CD14-positive monocyte (primary cell): ENCODE data around the gene SEMA3F. TPM values are rescaled to one million over a fixed set of nuclear protein-coding genes. Genes with fewer than 3 reads are reported as not detected.

ENCODE experiments used
- DNase-seq, 3 donors: peaks; one replicate each; pipeline ENCODE4 v3.0.0-alpha.2; 2011 to 2022
- H2AFZ ChIP-seq: 2 replicates; pipeline ENCODE4 v1.6.0; 2012; ENCODE audit warnings: mild to moderate bottlenecking, low read depth, low read length, inconsistent platforms; ENCODE audit not compliant: insufficient read depth, poor library complexity, severe bottlenecking
- H3K27ac ChIP-seq, 2 donors: 1 replicate in 1 of 2; 2 replicates in 1 of 2; pipeline ENCODE4 v1.5.1; 2012 to 2013; ENCODE audit warnings: low read length in 2 of 2, control low read depth in 1 of 2, inconsistent platforms in 1 of 2, low read depth in 1 of 2, mild to moderate bottlenecking in 1 of 2
- H3K27me3 ChIP-seq, 2 donors: one replicate each; pipeline versions ENCODE4 v1.6.0 to v1.6.1; 2011 to 2013; ENCODE audit warnings: low read length in 2 of 2; ENCODE audit not compliant: control insufficient read depth in 2 of 2, insufficient read depth in 2 of 2
- H3K36me3 ChIP-seq, 2 donors: replicated peaks in 1 of 2; 1 replicate in 1 of 2; 2 replicates in 1 of 2; pipeline versions ENCODE4 v1.5.1 to v1.6.1; 2012 to 2013; ENCODE audit warnings: low read length in 2 of 2, control low read depth in 1 of 2, inconsistent platforms in 1 of 2, mild to moderate bottlenecking in 1 of 2; ENCODE audit not compliant: insufficient read depth in 2 of 2, control insufficient read depth in 1 of 2
- H3K4me1 ChIP-seq, 2 donors: 1 replicate in 1 of 2; 2 replicates in 1 of 2; pipeline versions ENCODE4 v1.5.1 to v1.6.1; 2012 to 2013; ENCODE audit warnings: low read length in 2 of 2, control low read depth in 1 of 2, inconsistent platforms in 1 of 2, mild to moderate bottlenecking in 1 of 2, moderate library complexity in 1 of 2; ENCODE audit not compliant: insufficient read depth in 2 of 2, control insufficient read depth in 1 of 2
- H3K4me2 ChIP-seq: replicated peaks from 2 replicates; pipeline ENCODE3; 2012; ENCODE audit warnings: low read length, moderate library complexity, mild to moderate bottlenecking; ENCODE audit not compliant: poor library complexity, severe bottlenecking; ENCODE audit errors: extremely low read depth
- H3K4me3 ChIP-seq, 3 experiments: fragments of 200-600 bp in 1 of 3; sonication (generic) in 1 of 3; replicated peaks in 1 of 3; 1 replicate in 2 of 3; 2 replicates in 1 of 3; pipeline ENCODE4 v1.5.1; 2011 to 2013; ENCODE audit warnings: low read length in 3 of 3, mild to moderate bottlenecking in 3 of 3, control low read depth in 2 of 3, low read depth in 2 of 3, inconsistent platforms in 1 of 3, moderate library complexity in 1 of 3
- H3K79me2 ChIP-seq: 2 replicates; pipeline ENCODE4 v1.6.0; 2012; ENCODE audit warnings: mild to moderate bottlenecking, control low read depth, inconsistent platforms, low read length, moderate library complexity; ENCODE audit not compliant: insufficient read depth
- H3K9ac ChIP-seq: 2 replicates; pipeline ENCODE4 v1.6.0; 2017; ENCODE audit warnings: low read length, mild to moderate bottlenecking; ENCODE audit not compliant: insufficient read depth, poor library complexity, severe bottlenecking
- H3K9me3 ChIP-seq, 2 donors: replicated peaks in 1 of 2; 1 replicate in 1 of 2; 2 replicates in 1 of 2; pipeline versions ENCODE4 v1.5.1 to v1.6.1; 2012 to 2013; ENCODE audit warnings: low read length in 2 of 2, control low read depth in 1 of 2; ENCODE audit not compliant: control insufficient read depth in 1 of 2, insufficient read depth in 1 of 2
- H4K20me1 ChIP-seq: 2 replicates; pipeline ENCODE4 v1.6.0; 2012; ENCODE audit warnings: mild to moderate bottlenecking, low read length, control low read depth, moderate library complexity; ENCODE audit not compliant: insufficient read depth
- H3K27ac Mint-ChIP-seq, 7 donors: one replicate each; pipeline ENCODE4 v1.8.0; 2020; ENCODE audit warnings: mild to moderate bottlenecking in 7 of 7, mixed read lengths in 7 of 7, moderate library complexity in 6 of 7, inconsistent platforms in 2 of 7
- H3K27me3 Mint-ChIP-seq, 3 donors: one replicate each; pipeline ENCODE4 v1.8.0; 2021 to 2022; ENCODE audit warnings: low read depth in 3 of 3, mild to moderate bottlenecking in 3 of 3, mixed read lengths in 3 of 3, moderate library complexity in 3 of 3, inconsistent platforms in 1 of 3
- H3K36me3 Mint-ChIP-seq, 2 donors: one replicate each; pipeline ENCODE4 v1.8.0; 2020; ENCODE audit warnings: mixed read lengths in 2 of 2, inconsistent platforms in 1 of 2, mild to moderate bottlenecking in 1 of 2
- H3K4me1 Mint-ChIP-seq: one replicate; pipeline ENCODE4 v1.8.0; 2020; ENCODE audit warnings: mild to moderate bottlenecking, mixed read lengths
- H3K4me3 Mint-ChIP-seq, 2 donors: one replicate each; pipeline ENCODE4 v1.8.0; 2020; ENCODE audit warnings: mild to moderate bottlenecking in 2 of 2, mixed read lengths in 2 of 2, moderate library complexity in 1 of 2
- H3K9me3 Mint-ChIP-seq, 7 donors: one replicate each; pipeline ENCODE4 v1.8.0; 2020 to 2022; ENCODE audit warnings: mixed read lengths in 7 of 7, mild to moderate bottlenecking in 6 of 7, moderate library complexity in 6 of 7, inconsistent platforms in 2 of 7
- CTCF ChIP-seq: fragments of 200-600 bp; IDR thresholded peaks from one replicate; pipeline ENCODE4 v1.8.0; 2022; ENCODE audit warnings: antibody characterized with exemption, mild to moderate bottlenecking
- WGBS: methylation state at CpG from one replicate; pipeline ENCODE4 v1.1.5; 2013; ENCODE audit warnings: missing lambda C conversion rate; ENCODE audit not compliant: insufficient coverage; 5-methylcytosine and 5-hydroxymethylcytosine counted together
- intact Hi-C, 2 donors: fragments of 100-400 bp; cut with micrococcal nuclease; formaldehyde crosslinking; loops; one replicate each; pipeline versions ENCODE4 v1.15.0 to v1.15.1; 2023
- polyA plus RNA-seq, 3 donors: library from polyadenylated mRNA; depleted of rRNA in 1 of 3; unstranded in 2 of 3; stranded (reverse) in 1 of 3; fragments of 300-500 nt in 2 of 3; fragments of >200 nt in 1 of 3; fragmentation: Illumina TruSeq in 2 of 3; gene quantifications; 1 replicate in 2 of 3; 2 replicates in 1 of 3; pipeline ENCODE4 v1.2.3, GENCODE V29; 2012 to 2021

Gene SEMA3F
- polyA plus RNA-seq, 3 donors: 0.01 TPM; not detected in 2

GRCh38 chr3:50134367-50134766 lies 20.8 kb upstream of the SEMA3F start:
- H3K9me3 Mint-ChIP-seq: peaks cover 0 to 2% (median 0%) of the 10 kb centered on the region in 7 donors
- no peaks in the 10 kb centered on the region for H3K36me3 Mint-ChIP-seq
- peaks cover 9 to 25% (median 14%) of the 10 kb centered on the region in 3 donors for H3K27me3 Mint-ChIP-seq
- H3K4me3 Mint-ChIP-seq: no peak overlapping the region
- no peaks in the 10 kb centered on the region for H3K27me3 ChIP-seq
- no peak overlapping the region for H3K27ac ChIP-seq
- intact Hi-C loops: no loop called here
- H2AFZ ChIP-seq: no peak overlapping the region
- H3K27ac Mint-ChIP-seq: peak overlapping the region in 1 of 7 donors; percentile 33
- TF ChIP-seq CTCF: no peak
- no CpG with 5 or more reads among the region's 2 CpGs for WGBS
- H3K9ac ChIP-seq: no peak overlapping the region
- no peaks in the 10 kb centered on the region for H3K36me3 ChIP-seq
- peaks cover 12 to 14% of the 10 kb centered on the region in 2 donors for H3K4me1 ChIP-seq
- no peak overlapping the region for H3K4me2 ChIP-seq
- no peak for DNase-seq
- H3K4me3 ChIP-seq: no peak overlapping the region
- no peaks in the 10 kb centered on the region for H3K9me3 ChIP-seq
- peaks cover 12% of the 10 kb centered on the region for H3K4me1 Mint-ChIP-seq
- no peaks in the 10 kb centered on the region for H3K79me2 ChIP-seq
- H4K20me1 ChIP-seq: no peaks in the 10 kb centered on the region

- H3K4me1 Mint-ChIP-seq: peaks cover 12% of the 10 kb centered on the region
- 96% methylated on average over 4 of the region's 5 CpGs for WGBS
- no peak overlapping the region for H3K4me3 Mint-ChIP-seq
- no peak overlapping the region for H3K4me3 ChIP-seq
- H3K4me1 ChIP-seq: peaks cover 12 to 14% of the 10 kb centered on the region in 2 donors
- peaks cover 12 to 20% (median 12%) of the 10 kb centered on the region in 3 donors for H3K27me3 Mint-ChIP-seq
- no peak overlapping the region for H3K27ac Mint-ChIP-seq
- no peaks in the 10 kb centered on the region for H3K27me3 ChIP-seq
- TF ChIP-seq CTCF: no peak
- H3K79me2 ChIP-seq: no peaks in the 10 kb centered on the region
- peaks cover 0 to 2% (median 0%) of the 10 kb centered on the region in 7 donors for H3K9me3 Mint-ChIP-seq
- no peak overlapping the region for H2AFZ ChIP-seq
- H3K4me2 ChIP-seq: no peak overlapping the region
- H3K36me3 ChIP-seq: no peaks in the 10 kb centered on the region
- no peak for DNase-seq
- no peak overlapping the region for H3K27ac ChIP-seq
- H3K9ac ChIP-seq: no peak overlapping the region
- H3K9me3 ChIP-seq: no peaks in the 10 kb centered on the region
- H3K36me3 Mint-ChIP-seq: no peaks in the 10 kb centered on the region
- H4K20me1 ChIP-seq: no peaks in the 10 kb centered on the region
- intact Hi-C loops: no loop called here
These were observed 19.2 kb upstream of the SEMA3F start for GRCh38 chr3:50135964-50136363.
